22Rv1 (cell line): ENCODE measurements around the gene KATNAL2.

Experiments
- H3K27ac ChIP-seq: fragments of 450-650 bp; 2 replicates; pipeline ENCODE4 v1.5.1; 2017
- CTCF ChIP-seq: fragments of 450-650 bp; IDR thresholded peaks from 2 replicates; pipeline ENCODE4 v1.5.1; 2017; ENCODE audit warnings: mild to moderate bottlenecking
- ZFX ChIP-seq: fragments of 450-650 bp; IDR thresholded peaks from 2 replicates; pipeline ENCODE4 v1.6.1; 2017; ENCODE audit warnings: antibody characterized with exemption, borderline replicate concordance

The KATNAL2 gene

DNA sequence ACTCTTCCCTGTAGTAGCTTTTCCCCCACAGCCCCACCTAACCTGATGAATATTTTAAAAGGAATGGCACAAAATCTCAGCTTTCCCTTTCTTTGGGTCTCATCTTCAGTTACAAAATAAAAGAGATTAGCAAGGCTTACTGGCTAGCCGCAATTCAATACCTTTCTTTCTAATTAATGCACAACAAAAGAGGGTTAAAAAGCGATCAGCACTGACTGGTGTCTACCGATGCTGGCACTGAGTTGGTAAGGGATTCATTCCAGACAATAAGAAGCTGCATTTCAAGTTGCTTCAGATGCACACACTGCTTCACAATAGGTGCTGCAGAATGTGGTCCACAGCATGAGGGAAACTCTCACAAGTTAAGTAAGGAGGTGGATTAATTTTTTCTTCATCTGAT, 191.0 kb downstream of the KATNAL2 start:
- no peak overlapping the region for H3K27ac ChIP-seq
- no peak for TF ChIP-seq CTCF
- TF ChIP-seq ZFX = no peak

DNA sequence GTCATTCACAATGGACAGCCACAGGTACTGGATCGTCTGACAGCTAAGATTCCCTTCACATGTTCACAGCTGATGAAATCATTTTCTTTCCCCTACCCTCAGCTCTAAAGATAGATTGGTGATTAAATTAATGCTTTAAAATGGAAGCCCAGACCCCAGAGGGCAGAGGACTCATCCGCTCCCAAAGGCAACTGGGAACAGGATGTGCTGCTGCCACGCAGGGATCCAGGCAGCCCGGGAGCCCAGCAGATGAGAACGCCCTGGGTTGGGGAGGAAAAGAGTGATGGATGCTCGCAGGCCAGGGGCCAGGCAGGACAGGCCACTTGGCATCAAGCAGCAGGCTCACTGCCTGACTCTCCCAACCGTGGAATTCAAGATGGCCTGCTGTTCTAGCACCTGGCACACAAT, 191.6 kb downstream of the KATNAL2 start:
- H3K27ac ChIP-seq = no peak overlapping the region
- TF ChIP-seq CTCF (no peak), ZFX (no peak)

DNA sequence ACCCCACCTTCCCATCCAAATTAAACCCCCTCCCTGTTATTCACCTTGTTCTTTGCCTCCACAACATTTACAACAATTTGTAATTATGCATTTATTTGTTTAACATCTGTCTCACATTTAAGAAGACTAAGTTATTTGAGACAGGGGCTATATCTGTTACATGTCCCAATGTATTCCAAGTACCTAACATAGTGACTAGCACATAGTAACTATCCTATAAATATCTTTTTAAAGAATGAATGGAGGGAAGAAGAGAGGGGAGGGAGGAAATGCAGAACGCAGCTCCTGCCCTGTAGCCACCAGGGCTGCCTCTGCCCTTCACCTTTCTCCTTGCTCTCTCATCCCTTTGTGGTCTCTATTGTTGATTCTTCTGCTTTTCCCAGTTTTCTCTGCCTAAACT, 192.3 kb downstream of the KATNAL2 start:
- TF ChIP-seq ZFX (no peak), CTCF (no peak)
- no peak overlapping the region for H3K27ac ChIP-seq

DNA sequence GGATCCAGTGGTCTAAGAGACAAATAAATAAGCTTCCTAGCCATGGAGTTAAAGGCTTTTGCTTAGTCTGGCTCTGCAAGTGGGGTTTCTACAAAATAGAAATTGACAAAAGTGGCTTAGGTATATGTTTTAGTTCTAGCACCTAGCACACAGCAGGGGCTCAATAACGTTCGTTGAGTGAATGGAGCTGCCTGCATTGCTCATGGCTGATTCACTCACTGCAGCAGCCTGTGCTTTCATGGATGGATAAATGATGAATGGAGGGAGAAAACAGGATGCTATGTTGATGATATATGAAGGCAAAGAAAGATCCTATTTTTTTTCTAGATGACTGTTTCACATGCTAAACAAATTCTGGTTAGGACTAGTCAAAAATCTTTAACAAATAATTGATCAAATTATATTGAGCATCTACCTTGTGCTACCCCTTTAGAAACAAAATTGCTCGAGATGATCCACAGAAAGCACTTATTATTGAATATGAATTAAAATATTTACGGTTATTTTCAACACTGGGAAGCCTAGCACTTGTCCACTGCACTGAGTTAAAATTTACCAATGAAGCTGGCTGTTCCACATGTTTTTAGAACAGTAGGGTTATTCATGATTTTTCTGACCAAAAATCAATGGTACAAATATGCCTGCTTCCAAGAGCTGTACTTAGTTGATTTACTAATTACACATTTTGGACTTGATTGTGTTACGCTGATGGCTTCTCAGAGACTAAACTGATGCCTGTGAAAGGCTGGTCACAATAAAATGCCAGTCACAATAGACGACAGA, 193.3 kb downstream of the KATNAL2 start:
- no peak for TF ChIP-seq ZFX
- no peak for TF ChIP-seq CTCF
- H3K27ac ChIP-seq = no peak overlapping the region

GRCh38 chr18:47113796-47114540, 196.6 kb downstream of the KATNAL2 start:
- no peak overlapping the region for H3K27ac ChIP-seq
- TF ChIP-seq CTCF (no peak), ZFX (no peak)

DNA sequence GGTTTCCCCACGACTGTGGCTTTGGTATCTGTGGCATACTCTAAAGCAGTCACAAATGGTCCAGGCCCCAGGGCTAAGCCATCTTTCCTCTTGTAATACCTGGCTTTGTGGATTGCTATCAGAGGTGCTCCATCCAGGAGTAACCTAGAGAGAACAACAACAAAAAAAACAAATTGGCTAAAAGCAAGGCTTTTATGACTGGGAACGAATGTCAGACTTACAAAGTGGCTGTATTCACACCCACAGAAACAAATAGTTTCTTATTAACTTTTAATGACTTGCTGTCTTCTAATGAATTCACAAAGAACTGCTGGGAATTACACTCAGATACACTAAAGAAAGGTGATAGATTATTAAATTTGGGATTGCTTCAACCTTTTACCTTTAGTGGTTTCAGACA, 197.8 kb downstream of the KATNAL2 start:
- H3K27ac ChIP-seq = no peak overlapping the region
- TF ChIP-seq CTCF (no peak), ZFX (no peak)

GRCh38 chr18:47118981-47119380, 201.6 kb downstream of the KATNAL2 start:
- TF ChIP-seq CTCF (no peak), ZFX (no peak)
- no peak overlapping the region for H3K27ac ChIP-seq
